Heart right ventricle (tissue), 16 donors: ENCODE data around the gene CORO2B. TPM values are rescaled to one million over a fixed set of nuclear protein-coding genes. Genes with fewer than 3 reads are reported as not detected.

Source experiments
- ATAC-seq, 8 donors: fragments of 200-7000 bp; cut with Tn5 transposase; one replicate each; pipeline ENCODE4 v1.9.1; 2020; ENCODE audit warnings: mild to moderate bottlenecking in 8 of 8, moderate library complexity in 8 of 8, moderate number of reproducible peaks in 1 of 8
- DNase-seq, 2 donors: peaks; one replicate each; pipeline ENCODE4 v3.0.0-alpha.2; 2020
- H3K27ac ChIP-seq, 10 donors: fragments of 200-600 bp; sonication (generic) in 2 of 10; one replicate each; pipeline versions ENCODE4 v1.5.0 to v1.8.0; 2020 to 2022; ENCODE audit warnings: mild to moderate bottlenecking in 3 of 10
- H3K27me3 ChIP-seq, 7 donors: fragments of 200-600 bp; one replicate each; pipeline ENCODE4 v1.8.0; 2021 to 2022; ENCODE audit warnings: mild to moderate bottlenecking in 2 of 7
- H3K36me3 ChIP-seq, 9 donors: fragments of 200-600 bp; sonication (generic) in 1 of 9; one replicate each; pipeline versions ENCODE4 v1.5.0 to v1.8.0; 2020 to 2022; ENCODE audit warnings: mild to moderate bottlenecking in 2 of 9
- H3K4me1 ChIP-seq, 9 donors: fragments of 200-600 bp; sonication (generic) in 1 of 9; one replicate each; pipeline versions ENCODE4 v1.5.0 to v1.8.0; 2020 to 2022; ENCODE audit warnings: mild to moderate bottlenecking in 4 of 9
- H3K4me3 ChIP-seq, 10 donors: fragments of 200-600 bp; sonication (generic) in 2 of 10; one replicate each; pipeline versions ENCODE4 v1.5.0 to v1.8.0; 2020 to 2022; ENCODE audit warnings: mild to moderate bottlenecking in 7 of 10, moderate library complexity in 2 of 10
- H3K9me3 ChIP-seq, 11 donors: fragments of 200-600 bp in 10 of 11; sonication (generic) in 2 of 11; one replicate each; pipeline versions ENCODE4 v1.5.0 to v1.8.0; 2013 to 2022; ENCODE audit warnings: mild to moderate bottlenecking in 2 of 11, control low read depth in 1 of 11, moderate library complexity in 1 of 11
- CTCF ChIP-seq, 9 donors: fragments of 200-600 bp; sonication (generic) in 2 of 9; IDR thresholded peaks; one replicate each; pipeline versions ENCODE4 v1.5.0 to v1.8.0; 2021 to 2022; ENCODE audit warnings: antibody characterized with exemption in 9 of 9, mild to moderate bottlenecking in 5 of 9, moderate library complexity in 1 of 9
- WGBS, 2 donors: extraction: QIAGEN DNeasy Blood & Tissue Kit; methylation state at CpG; one replicate each; pipeline ENCODE4 v1.1.7; 2013; ENCODE audit warnings: inconsistent platforms in 1 of 2; 5-methylcytosine and 5-hydroxymethylcytosine counted together
- intact Hi-C, 10 donors: fragments of 100-400 bp; cut with DNase I; formaldehyde crosslinking; loops; one replicate each; pipeline versions ENCODE4 v1.11.1 to v1.14.2; 2022
- polyA plus RNA-seq, 2 donors: library from polyadenylated mRNA; stranded (reverse); fragments of 200-250 nt; gene quantifications; one replicate each; pipeline ENCODE4 v1.2.3, GENCODE V29; 2013
- total RNA-seq, 10 donors: library from RNA; stranded (reverse); fragmentation: NEBNext Ultra II Directional in 3 of 10; extraction: Animal tissue kit (Norgen Biotek cat#: 25700) in 3 of 10; gene quantifications; one replicate each; pipeline versions ENCODE4 v1.2.1 to v1.2.4, GENCODE V29; 2021 to 2023
- donor health status: Arrhythmogenic right ventricular cardiomyopathy.
- donor health status: ischemic (EF 13 %, LVEDD 7.1; RV severe dilation, severe dysfunction).
- donor health status: healthy with polysubstance abuse.
- donor health status: DM: no; HTN: yes; CAD: no.
- donor health status: DM: no; HTN: no; CAD: no.
- donor health status: ischemic (EF 25% LVEDD 6.9; RV normal size, moderate dysfunction).
- donor health status: ischemic (EF 25% LVEDD 5.7; RV mildly dilated, moderate dysfunction).
- donor health status: healthy.
- donor health status: DM: yes; HTN: yes; CAD: no.
- donor health status: Ischemic cardiomyopathy.
- donor health status: ischemic (EF 35%, LVEDD 5.7; RV mildly dilated, moderate dysfunction).
- donor health status: nonischemic (EF 11% LVEDD 7.7; RV severe dilation, severe dysfunction).
- donor health status: DM: yes; HTN: yes; CAD: no.
- donor health status: PGD.
- donor health status: ischemic (EF 29% LVEDD 5.4; RV normal size, mild dysfunction).
- donor health status: nonischemic (EF 23%, LVEDD 6.1; RV moderate dilation, normal function).

Gene CORO2B
- total and polyA plus RNA-seq, 12 donors = 2.6 to 8.1 (median 4.5) TPM

GRCh38 chr15:68593828-68594532 is 15.2 kb downstream of the CORO2B start:
- H3K27me3 ChIP-seq = no peaks in the 10 kb centered on the region
- DNase-seq = no peak
- ATAC-seq = no peak
- no peaks in the 10 kb centered on the region for H3K9me3 ChIP-seq
- H3K27ac ChIP-seq = no peak overlapping the region
- no peaks in the 10 kb centered on the region for H3K36me3 ChIP-seq
- H3K4me3 ChIP-seq = no peak overlapping the region
- no peak for TF ChIP-seq CTCF (IDR thresholded peaks at IDR 0.05)
- 75 to 90% methylated on average over 5 of the region's 5 CpGs for WGBS, 2 donors
- H3K4me1 ChIP-seq = peaks cover 16 to 69% (median 50%) of the 10 kb centered on the region in 9 donors
- intact Hi-C loops = no loop called here

- WGBS, 2 donors = 57 to 65% methylated on average over 6 of the region's 6 CpGs
- Histone ChIP-seq H3K4me1 (peaks cover 13 to 70% (median 50%) of the 10 kb centered on the region in 9 donors), H3K36me3 (no peaks in the 10 kb centered on the region), H3K27ac (peak overlapping the region in 5 of 10 donors; percentile 33 to 64 (median 47)), H3K4me3 (no peak overlapping the region), H3K27me3 (no peaks in the 10 kb centered on the region), H3K9me3 (no peaks in the 10 kb centered on the region)
- ATAC-seq (no peak), DNase-seq (no peak)
- intact Hi-C loops = no loop called here
- no peak for TF ChIP-seq CTCF (IDR thresholded peaks at IDR 0.05)
These were observed 15.9 kb downstream of the CORO2B start for GRCh38 chr15:68594533-68595259.

- no peak for TF ChIP-seq CTCF (IDR thresholded peaks at IDR 0.05)
- no peaks in the 10 kb centered on the region for H3K9me3 ChIP-seq
- peak overlapping the region in 5 of 10 donors; percentile 33 to 64 (median 47) for H3K27ac ChIP-seq
- no peaks in the 10 kb centered on the region for H3K36me3 ChIP-seq
- intact Hi-C loops = no loop called here
- H3K4me3 ChIP-seq = no peak overlapping the region
- DNase-seq (no peak), ATAC-seq (peak in 4 of 8 donors; percentile 35 to 53 (median 40))
- H3K27me3 ChIP-seq = no peaks in the 10 kb centered on the region
- 55 to 62% methylated on average over 3 of the region's 3 CpGs for WGBS, 2 donors
- peaks cover 14 to 70% (median 53%) of the 10 kb centered on the region in 9 donors for H3K4me1 ChIP-seq
These were observed 16.4 kb downstream of the CORO2B start for GRCh38 chr15:68595260-68595564.

- TF ChIP-seq CTCF (IDR thresholded peaks at IDR 0.05) = no peak
- no peaks in the 10 kb centered on the region for H3K9me3 ChIP-seq
- WGBS, 2 donors = 94% methylated on average over 17 of the region's 17 CpGs
- DNase-seq (no peak), ATAC-seq (no peak)
- peak overlapping the region in 4 of 10 donors; percentile 33 to 64 (median 40) for H3K27ac ChIP-seq
- H3K4me1 ChIP-seq = peaks cover 16 to 73% (median 55%) of the 10 kb centered on the region in 9 donors
- intact Hi-C loops = no loop called here
- H3K4me3 ChIP-seq = no peak overlapping the region
- H3K36me3 ChIP-seq = no peaks in the 10 kb centered on the region
- no peaks in the 10 kb centered on the region for H3K27me3 ChIP-seq
These were observed 17.0 kb downstream of the CORO2B start for GRCh38 chr15:68595761-68596160.
